NCI-H1048 (cell line): ENCODE measurements around the gene DEGS2.

Experiments
- DNase-seq: peaks from one replicate; lab custom pipeline; 2025; lab: John Stamatoyannopoulos, UW

The DEGS2 gene

GRCh38 chr14:100148837-100149731, 10.4 kb downstream of the DEGS2 start:
- no peak for DNase-seq

- DNase-seq, result no peak
Observed at GRCh38 chr14:100147691-100148464, 11.6 kb downstream of the DEGS2 start.

GRCh38 chr14:100147181-100147631, 12.2 kb downstream of the DEGS2 start:
- no peak for DNase-seq

- DNase-seq, result no peak
Observed at GRCh38 chr14:100146531-100147091, 12.8 kb downstream of the DEGS2 start.

DNA sequence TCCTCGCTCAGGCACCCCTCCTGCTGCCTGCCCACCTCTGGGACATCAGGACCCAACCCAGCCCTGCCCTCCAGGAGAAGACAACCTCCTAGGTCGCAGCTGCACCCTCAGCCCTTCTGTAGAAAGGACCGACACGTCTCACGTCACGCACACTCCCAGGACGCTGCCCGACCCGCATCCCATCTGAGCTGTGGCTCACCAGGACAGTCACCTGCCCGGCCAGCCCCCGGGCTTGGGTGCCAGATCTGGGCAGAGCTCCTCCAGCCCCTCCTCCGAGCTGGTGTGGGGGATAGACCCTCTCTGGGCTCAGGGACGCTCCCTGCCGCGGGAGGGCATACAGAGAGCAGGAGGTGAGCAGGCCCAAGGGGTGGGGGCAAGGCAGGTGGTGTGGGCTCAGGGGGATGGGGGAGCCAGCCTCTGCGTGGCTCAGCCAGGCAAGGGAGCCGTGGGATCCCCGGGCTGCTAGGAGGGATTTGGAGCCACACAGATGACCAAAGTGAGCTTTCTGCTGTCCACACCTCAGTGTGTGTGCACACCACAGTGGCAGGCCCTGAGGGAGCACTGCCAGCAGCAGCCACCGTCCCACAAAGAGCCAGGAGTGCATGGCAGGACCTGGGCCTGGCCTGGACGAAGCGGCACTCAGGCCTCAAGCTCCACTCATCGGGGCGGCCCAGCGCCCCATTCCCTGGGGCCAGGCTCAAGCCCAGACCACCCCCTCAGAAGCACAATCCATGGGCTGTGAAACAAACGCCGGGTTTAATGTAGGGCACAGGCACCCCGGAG, 13.6 kb downstream of the DEGS2 start:
- DNase-seq, result no peak

- DNase-seq, result no peak
Observed at GRCh38 chr14:100144996-100145646, 14.3 kb downstream of the DEGS2 start.

- DNase-seq, result no peak
Observed at GRCh38 chr14:100144645-100144995, 14.8 kb downstream of the DEGS2 start.

GRCh38 chr14:100143934-100144333, 15.5 kb downstream of the DEGS2 start:
- no peak for DNase-seq

DNA sequence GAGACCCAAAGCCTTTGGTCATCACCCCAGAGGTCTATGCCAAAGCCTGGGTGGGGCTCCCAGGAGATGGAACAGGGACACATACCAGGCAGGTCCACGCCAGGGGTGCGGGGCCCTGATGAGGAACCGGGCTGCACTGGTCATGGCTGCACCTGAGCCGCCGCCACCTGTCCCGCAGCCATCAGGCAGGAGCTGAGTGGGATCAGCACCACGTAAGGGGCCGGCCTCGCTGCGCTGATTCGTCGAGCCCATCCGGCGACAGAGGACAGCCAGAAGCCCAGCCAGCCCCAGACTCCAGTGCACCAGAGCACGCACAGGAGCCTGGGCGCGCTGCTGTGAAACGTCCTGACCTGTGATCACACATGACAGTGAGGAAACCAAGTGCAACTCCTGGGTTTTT, 15.9 kb downstream of the DEGS2 start:
- DNase-seq, result no peak

DNA sequence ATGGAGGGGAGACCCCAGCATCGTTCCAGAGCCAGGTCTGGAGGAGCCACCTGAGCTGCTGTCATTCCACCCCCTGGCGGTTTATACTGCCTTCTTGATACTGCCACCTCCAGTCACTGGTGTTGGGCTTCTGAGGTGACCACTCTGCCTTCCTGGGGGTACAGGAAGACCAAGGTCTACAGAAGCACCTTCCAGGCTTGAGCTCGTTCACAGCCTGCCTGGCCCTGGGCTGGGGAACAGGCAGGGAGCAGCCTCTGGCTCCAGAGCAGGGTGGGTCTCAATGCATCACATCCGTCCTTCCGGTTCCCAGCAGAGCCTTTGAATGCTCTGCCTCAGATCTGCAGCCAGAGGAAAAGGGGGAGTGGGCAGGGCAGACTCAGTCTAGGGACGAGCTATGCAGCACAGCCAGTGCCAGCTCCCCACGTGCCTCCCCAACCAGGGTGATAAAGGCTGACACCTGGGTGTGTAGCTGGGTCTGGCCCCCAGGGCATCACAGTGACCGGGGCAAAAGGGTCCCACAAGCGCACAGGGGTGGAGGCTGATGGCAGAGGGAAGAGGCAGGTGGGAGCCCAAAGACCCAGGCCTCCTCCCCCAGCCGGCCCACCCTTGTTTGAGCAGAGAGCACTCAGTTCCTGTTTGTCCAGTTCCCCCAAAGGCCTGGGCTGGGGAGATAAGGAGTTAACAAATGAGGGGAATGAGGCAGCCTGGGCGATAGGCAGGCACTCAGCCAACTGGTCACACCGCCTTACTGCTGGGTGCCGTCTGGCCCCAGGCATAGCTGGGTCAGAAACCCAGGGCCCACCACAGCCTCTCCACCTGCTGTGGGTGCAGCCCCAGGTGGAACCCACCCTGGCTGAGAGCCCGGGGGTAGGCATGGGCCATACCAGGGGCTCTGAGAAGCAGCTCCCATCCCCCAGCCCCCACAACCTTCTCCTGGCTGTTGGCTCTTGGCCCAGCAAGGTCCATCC, 17.1 kb downstream of the DEGS2 start:
- no peak for DNase-seq

GRCh38 chr14:100141098-100141497, 18.3 kb downstream of the DEGS2 start:
- DNase-seq, result no peak

GRCh38 chr14:100140452-100141078, 18.9 kb downstream of the DEGS2 start:
- no peak for DNase-seq

DNA sequence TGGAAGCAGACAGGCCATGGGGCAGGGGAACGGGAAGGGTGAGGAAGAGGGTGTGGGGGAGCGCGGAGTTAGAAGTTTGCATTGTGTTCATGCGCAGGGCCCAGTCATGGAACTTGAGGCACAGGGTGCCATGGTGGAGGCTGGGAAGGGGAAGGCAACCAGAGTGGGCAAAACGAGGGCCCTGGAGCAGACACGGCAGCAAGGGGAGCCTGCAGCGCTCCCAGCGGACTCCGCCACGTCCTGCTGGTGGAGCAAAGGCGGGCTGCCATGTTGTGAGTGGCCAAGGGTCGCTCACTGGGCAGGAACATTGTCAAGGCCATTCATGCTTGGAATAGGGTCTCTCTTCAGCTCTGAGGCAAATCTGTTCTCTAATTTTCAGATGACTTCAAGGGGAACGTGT, 20.5 kb downstream of the DEGS2 start:
- DNase-seq, result no peak

DNA sequence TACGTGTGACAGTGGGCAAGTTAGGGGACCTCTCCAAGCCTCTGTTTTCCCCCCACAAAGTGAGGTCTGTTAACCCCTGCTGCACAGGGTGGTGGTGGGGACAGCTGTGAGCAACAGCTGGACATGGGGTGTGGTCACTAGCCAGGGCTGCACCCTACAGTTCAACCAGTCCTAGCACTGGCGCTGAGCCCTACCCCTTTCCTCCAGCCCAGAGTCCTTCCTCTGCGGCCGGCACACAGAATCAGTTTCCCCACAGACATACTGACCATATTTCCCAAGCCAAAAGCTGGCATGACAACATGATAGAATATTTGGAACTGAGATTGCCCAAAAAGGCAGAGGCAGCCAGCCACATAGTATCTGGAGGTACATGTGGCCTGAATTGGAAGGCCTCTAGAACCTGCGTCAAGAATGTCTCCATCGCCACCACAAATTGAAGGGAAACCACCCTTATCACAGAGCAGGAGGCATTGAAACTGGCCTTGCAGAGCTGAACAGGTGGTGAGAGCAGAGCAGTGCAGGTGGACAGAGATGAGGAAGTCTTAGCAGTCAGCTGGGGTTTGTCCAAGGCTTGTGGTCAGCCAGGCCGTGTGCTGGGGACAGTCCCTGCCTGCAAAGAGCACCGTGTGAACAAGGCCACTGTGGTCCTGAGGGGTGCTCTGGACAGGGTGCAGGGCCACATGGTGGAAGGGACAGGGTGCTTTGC, 21.2 kb downstream of the DEGS2 start:
- no peak for DNase-seq

- DNase-seq, result no peak
Observed at GRCh38 chr14:100137173-100137572, 22.3 kb downstream of the DEGS2 start.

- no peak for DNase-seq
Observed at GRCh38 chr14:100135784-100136183, 23.7 kb downstream of the DEGS2 start.

DNA sequence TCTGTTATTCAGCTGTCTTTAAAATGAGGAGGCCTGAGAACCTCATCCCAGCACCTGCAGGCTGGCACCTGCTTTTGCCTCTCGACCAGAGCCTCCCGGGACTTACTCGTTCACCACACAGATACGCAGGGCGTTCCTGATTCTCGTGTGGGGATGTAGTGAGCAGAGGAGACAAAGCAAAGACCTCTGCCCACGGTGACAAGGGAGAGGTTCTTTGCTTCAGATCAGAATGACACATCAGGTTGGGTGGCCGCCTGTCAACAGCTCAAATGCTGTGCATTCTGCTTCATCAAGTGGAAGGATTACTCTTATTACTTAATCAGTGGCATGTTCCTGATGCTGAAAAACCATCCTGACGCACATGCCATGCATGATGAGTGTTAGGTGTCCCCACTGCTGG, 24.4 kb downstream of the DEGS2 start:
- no peak for DNase-seq

DNA sequence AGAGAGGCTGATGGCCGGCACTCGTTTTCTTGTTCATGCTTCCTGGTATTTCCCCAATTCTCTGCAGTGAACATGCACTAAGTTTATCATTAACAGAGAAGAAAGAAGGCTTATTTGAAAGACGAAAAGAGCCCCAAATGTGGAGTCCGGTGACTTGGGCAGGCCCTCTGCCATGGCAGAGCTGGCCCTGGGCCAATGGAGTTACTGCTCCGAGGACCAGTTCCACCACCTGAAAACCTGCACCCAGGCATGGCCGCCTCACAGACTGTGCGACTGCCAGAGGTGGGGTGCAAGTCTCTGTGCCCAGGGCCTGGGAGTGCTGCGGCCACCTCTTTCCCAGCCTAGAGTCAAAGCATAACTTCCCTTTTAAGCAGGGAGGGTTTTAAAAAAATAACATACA, 24.9 kb downstream of the DEGS2 start:
- no peak for DNase-seq

DNA sequence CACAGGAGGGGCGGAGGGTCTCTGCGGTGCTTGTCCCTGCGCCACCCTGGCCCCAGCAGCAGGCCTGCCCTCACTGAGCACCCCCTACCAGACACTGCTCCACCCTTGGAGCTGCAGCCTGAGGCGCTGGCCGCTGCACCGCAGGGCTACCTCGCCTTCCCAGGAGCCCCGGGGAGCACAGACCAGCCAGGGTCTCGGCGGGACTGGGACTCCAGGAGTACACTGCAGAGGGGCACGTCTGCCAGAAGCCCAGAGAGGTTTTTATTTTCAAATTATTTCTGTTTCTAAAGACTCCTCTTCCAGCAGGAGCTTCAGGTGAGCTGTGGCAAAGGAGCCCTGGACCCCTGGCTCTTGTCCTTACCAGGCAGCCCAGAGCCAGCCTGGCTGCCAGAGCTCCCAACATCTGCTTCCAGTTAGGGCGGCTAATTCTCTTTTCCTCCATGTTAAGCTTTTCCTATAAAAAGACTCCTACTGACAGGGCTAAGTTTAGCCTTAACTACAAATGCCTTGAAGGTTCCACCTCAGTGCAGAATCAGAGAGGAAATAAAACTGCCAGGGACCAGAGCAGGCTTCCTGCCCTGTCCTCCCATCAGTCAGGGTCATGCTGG, 26.4 kb downstream of the DEGS2 start:
- DNase-seq, result no peak
